Dermis blood vessel endothelial cell (primary cell): Measurements from ENCODE around the gene LILRA2. TPM values are rescaled to one million over a fixed set of nuclear protein-coding genes. Genes with fewer than 3 reads are reported as not detected.
"Not testable (repeated sequence)": the region's sequence is repeated elsewhere in the genome, so short reads cannot be mapped to it uniquely, and the experiment has no call there.

Source experiments
- DNase-seq: peaks from one replicate; pipeline ENCODE4 v3.0.0; 2010
- total RNA-seq: library from RNA; depleted of rRNA; stranded (reverse); fragments of >200 nt; gene quantifications from 2 replicates; pipeline ENCODE4 v1.2.3, GENCODE V29; 2014

LILRA2 gene
- total RNA-seq, 1 donor from 2014 or later, result not detected

DNA sequence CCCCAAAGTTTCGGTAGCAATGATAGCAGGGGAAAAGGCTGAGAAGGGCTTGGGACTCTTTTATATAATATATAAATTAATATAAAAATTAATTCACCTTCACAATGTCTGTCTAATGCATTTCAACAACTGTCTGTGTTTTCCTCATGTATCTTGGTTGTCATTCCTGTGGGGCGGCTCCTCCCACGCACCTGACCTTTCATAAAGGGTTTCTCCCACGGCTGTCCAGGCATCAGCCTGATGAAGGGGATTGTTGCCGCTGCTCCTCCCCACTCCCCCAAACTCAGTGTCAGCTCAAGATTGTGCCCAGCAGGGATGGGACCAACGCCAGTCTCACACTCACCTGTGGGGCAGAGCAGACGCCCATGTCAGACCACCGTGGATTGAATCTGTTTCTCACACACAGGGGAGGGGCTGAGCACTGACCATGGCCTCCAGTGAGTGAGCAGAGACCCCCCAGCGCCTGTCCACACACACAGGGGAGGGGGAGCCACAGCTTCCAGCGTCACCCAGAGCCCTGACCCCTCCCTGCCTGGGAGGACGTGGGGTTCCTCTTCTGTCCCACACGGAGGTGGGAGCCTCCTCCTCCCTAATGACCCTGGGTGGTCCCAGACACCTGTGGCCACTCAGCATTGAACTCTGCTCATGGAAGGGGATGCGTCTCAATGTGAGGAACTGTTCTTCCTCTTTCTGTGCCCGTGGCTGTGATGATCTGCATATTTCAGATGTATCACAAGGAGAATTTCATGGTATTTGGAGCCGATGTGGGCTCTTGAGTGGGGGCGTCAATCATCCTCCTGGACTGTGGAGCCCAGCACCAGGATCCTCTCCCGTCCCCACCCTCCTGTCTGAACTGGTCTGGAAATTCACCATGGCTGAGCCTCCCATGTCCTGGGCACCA, 1.6 kb upstream of the LILRA2 start:
- DNase-seq, result not testable (repeated sequence)

DNA sequence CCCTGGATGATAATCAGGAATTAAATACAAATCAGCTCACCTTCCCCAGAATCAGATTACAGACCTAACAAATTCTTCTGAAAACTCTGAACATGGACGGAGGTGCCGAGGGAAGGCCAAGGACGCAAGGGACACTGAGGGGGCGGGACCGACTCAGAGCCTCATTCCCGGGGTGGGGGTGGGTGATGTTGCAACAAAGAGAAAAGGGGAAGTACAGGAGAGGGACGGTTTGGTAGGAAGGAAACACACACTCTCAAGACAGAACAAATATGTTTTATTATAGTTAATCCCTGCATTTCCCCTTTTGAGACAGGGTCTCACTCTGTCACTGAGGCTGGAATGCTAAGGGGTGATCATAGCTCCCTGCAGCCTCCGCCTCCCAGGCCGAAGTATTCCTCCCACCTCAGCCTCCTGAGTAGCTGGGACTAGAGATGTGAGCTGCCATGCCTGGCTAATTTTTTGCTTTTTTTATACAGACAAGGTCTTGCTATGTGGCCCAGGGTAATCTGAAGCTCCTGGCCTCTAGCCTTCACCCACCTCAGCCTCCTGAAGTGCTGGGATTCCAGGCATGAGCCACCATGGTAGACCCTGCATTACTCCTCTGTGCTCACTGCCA, 786 bp upstream of the LILRA2 start:
- DNase-seq, result no peak

DNA sequence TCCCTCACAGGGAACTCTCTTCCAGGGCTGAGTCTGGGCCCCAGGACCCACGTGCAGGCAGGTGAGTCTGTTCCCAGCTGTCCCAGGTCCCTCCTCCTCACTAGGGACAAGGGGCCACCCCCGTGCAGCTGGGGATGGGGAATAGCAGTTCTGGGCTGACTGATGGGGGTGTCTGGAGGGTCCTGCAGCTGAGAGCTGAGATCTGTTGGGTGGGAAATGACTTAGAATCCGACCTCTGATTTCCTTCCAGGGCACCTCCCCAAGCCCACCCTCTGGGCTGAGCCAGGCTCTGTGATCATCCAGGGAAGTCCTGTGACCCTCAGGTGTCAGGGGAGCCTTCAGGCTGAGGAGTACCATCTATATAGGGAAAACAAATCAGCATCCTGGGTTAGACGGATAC, 461 bp downstream of the LILRA2 start:
- no peak for DNase-seq

DNA sequence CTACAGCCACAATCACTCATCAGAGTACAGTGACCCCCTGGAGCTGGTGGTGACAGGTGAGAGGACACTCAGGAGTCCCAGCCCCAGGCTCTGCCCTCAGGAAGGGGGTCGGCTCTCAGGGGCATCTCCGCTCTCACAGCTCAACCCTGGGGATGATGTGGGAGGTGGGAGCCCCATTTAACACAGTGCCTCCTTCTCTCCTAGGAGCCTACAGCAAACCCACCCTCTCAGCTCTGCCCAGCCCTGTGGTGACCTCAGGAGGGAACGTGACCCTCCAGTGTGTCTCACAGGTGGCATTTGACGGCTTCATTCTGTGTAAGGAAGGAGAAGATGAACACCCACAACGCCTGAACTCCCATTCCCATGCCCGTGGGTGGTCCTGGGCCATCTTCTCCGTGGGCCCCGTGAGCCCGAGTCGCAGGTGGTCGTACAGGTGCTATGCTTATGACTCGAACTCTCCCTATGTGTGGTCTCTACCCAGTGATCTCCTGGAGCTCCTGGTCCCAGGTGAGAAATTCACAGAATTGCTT, 1.0 kb downstream of the LILRA2 start:
- DNase-seq, result no peak

DNA sequence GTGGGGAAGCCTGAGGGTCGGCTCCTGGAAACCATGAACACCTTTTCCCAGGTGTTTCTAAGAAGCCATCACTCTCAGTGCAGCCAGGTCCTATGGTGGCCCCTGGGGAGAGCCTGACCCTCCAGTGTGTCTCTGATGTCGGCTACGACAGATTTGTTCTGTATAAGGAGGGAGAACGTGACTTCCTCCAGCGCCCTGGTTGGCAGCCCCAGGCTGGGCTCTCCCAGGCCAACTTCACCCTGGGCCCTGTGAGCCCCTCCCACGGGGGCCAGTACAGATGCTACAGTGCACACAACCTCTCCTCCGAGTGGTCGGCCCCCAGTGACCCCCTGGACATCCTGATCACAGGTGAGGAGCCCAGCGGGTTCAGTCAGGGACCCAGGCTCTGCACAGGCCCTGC, 1.6 kb downstream of the LILRA2 start:
- not testable (repeated sequence) for DNase-seq

DNA sequence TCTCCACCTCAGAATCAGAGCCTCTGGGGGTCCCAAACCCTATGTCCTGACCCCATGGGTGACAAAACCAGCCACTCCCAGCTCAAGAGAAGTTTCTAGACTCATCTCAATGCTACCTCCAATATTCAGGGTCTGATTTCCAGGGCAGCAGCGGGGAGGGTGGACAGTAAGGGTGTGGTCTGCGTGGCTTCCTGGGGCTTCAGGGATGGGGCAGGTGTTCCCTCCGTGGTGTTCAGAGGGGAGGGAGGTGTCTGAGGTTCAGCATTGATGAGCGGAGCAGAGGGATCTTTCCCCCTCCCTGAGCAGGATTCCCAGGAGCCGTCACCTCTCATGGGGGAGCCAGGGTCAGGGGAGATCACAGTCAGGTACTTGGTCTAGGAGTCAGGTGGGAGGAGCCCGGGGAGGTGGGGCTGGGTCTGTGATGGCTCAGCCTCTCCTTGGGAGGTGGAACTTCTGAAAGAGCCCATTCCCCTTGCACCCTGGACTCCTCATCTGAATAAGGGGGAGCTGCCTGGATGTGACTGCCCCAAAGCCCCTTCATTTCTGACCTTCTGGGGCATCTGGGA, 2.9 kb downstream of the LILRA2 start:
- DNase-seq, result no peak

DNA sequence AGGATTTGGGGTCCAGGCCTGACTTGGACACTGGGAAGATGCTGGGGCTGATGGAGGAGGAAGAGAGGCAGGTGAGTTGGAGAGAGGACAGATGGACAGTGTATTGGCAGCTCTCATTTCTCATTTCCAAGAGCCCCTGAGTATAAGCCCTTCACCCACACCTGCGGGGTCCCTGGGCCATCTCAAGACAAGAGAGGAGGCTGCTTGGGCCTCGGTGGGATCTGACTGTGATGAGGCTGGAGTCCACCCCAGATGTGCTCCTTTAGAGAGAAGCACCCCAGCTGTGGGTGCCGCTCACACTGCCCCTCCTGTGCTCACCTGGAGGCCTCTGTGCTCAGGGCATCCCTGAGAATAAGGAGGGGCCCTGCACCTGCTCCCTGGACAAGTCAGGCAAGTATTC, 3.7 kb downstream of the LILRA2 start:
- DNase-seq, result no peak

DNA sequence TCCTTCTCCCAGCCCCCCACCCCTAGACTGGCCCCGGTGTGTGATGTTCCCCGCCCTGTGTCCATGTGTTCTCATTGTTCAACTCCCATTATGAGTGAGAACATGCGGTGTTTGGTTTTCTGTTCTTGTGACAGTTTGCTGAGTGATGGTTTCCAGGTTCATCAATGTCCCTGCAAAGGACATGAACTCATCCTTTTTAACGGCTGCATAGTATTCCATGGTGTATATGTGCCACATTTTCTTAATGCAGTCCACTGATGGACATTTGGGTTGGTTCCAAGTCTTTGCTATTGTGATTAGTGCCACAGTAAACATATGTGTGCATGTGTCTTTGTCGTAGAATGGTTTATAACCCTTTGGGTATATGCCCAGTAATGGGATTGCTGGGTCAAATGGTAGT, 4.7 kb downstream of the LILRA2 start:
- not testable (repeated sequence) for DNase-seq

DNA sequence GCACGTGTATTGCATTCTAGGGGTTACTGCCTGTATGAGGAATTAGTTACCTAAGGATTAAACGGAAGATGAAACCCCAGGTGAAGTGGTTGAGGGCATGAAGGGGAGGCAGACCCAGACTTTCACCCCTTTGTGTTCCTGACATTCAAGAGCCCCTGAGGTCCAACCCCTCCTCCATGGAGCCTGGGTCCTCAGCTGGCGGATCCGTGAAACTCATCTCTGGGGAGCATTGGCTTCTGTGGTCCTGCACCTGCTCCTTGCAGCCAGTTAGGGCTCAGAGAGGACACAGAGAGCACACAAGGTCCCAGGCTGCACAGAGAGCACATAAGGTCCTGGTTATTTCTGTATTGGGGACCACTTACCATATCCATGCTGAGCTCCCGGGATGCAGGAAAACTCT, 12.8 kb downstream of the LILRA2 start:
- DNase-seq, result no peak

DNA sequence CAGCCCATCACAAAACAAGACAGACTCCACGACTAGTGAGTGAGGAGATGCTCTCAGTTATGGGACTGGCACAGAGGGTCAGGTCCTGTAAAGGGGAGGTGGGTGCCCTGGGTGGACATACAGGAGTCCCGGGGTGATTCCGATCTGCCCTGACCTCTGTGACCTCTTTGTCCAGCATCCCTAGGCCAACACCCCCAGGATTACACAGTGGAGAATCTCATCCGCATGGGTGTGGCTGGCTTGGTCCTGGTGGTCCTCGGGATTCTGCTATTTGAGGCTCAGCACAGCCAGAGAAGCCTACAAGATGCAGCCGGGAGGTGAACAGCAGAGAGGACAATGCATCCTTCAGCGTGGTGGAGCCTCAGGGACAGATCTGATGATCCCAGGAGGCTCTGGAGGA, 13.4 kb downstream of the LILRA2 start:
- DNase-seq, result no peak

DNA sequence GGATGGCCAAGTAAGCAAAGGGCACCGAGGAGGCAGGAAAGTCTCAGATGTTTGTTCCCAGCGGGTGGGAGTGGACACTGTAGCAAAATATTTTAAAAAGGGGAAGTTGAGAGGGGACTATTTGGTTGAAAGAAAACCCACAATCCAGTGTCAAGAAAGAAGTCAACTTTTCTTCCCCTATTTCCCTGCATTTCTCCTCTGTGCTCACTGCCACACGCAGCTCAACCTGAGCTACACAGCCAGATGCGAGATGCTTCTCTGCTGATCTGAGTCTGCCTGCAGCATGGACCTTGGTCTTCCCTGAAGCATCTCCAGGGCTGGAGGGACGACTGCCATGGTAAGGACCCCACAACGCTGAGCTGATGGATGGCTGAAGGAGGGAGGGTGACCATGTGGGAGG, 19.9 kb downstream of the LILRA2 start, which contains the start of gene LILRA1:
LILRA1 (plus strand) TSS at position 188 of the 400 bp plus-strand sequence. CDS start 613 bp downstream, outside the sequence.
- DNase-seq, result not testable (repeated sequence)

DNA sequence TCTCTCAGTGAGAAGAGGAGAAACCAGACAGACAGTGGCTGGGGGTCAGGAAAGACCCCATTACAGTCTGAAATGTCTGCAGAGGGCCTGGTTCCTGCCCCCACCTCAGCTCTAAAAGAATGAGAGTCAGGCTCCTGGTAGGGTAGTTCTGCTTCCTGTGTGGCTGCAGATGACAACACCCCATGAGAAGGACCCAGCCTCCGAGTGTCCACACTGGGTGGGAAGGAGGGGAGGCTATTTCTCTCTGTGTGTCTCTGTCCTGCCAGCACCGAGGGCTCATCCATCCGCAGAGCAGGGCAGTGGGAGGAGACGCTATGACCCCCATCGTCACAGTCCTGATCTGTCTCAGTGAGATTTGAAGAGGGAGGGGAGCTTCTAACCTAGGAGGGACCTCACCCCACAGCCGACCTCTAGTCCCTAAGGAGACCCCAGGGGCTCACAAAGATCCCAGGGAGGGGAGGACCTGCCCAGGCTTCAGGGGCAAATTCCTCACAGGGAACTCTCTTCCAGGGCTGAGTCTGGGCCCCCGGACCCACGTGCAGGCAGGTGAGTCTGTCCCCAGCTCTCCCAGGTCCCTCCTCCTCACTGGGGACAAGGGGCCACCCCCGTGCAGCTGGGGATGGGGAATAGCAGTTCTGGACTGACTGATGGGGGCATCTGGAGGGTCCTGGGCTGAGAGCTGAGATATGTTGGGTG, 20.5 kb downstream of the LILRA2 start:
- not testable (repeated sequence) for DNase-seq

DNA sequence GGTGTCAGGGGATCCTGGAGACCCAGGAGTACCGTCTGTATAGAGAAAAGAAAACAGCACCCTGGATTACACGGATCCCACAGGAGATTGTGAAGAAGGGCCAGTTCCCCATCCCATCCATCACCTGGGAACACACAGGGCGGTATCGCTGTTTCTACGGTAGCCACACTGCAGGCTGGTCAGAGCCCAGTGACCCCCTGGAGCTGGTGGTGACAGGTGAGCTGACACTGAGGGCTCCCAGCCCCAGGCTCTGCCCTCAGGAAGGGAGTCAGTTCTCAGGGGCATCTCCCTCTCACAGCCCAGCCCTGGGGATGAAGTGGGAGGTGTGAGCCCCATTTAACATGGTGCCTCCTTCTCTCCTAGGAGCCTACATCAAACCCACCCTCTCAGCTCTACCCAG, 21.1 kb downstream of the LILRA2 start:
- DNase-seq, result no peak

DNA sequence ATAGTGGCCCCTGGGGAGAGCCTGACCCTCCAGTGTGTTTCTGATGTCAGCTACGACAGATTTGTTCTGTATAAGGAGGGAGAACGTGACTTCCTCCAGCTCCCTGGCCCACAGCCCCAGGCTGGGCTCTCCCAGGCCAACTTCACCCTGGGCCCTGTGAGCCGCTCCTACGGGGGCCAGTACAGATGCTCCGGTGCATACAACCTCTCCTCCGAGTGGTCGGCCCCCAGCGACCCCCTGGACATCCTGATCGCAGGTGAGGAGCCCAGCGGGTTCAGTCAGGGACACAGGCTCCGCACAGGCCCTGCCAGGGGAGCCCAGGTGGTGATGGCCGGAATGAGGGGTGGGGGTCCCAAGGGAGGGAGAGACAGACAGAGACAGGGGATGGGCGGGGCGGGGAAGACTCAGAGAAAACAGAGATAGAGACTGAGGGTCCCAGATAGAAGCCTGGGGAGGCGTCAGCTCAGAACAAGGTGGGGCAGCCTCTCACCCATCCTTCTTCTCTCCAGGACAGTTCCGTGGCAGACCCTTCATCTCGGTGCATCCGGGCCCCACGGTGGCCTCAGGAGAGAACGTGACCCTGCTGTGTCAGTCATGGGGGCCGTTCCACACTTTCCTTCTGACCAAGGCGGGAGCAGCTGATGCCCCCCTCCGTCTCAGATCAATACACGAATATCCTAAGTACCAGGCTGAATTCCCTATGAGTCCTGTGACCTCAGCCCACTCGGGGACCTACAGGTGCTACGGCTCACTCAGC, 22.3 kb downstream of the LILRA2 start:
- DNase-seq, result not testable (repeated sequence)

DNA sequence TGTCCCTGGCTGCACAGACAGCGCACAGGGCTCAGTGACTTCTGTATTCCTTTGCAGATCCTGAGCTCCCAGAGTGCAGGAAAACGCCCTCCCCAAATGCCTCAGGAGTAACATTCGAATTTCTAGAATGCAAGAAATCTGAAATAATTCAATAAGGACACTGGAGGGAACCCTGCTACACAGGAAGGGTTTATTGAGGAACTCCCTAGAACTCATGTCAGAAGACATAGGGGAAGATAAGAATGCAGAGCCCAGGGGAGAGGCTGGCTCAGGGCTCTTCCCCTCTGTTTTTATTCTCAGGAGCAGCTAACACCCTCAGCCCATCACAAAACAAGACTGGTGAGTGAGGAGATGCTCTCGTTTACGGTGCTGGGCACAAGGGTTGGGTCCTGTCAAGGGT, 26.6 kb downstream of the LILRA2 start:
- DNase-seq, result no peak

DNA sequence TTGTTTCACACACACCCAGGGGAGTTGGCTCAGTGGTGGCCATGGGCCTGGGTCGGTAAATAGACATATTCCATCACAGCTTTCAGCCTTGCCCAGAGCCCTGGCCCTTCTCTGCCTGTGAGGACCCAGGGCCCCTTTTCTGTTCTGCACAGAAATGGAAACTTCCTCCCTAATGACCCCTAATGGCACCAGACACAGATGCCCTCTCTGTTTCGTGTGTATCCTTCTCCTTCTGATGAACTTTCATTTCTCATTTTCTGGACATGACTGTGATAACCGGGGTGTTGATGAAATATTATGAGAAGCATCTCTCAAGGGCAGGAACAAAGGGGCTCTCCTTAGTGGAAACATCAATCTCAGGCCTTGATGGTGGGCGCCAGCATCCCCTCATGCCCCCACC, 32.6 kb downstream of the LILRA2 start:
- no peak for DNase-seq

DNA sequence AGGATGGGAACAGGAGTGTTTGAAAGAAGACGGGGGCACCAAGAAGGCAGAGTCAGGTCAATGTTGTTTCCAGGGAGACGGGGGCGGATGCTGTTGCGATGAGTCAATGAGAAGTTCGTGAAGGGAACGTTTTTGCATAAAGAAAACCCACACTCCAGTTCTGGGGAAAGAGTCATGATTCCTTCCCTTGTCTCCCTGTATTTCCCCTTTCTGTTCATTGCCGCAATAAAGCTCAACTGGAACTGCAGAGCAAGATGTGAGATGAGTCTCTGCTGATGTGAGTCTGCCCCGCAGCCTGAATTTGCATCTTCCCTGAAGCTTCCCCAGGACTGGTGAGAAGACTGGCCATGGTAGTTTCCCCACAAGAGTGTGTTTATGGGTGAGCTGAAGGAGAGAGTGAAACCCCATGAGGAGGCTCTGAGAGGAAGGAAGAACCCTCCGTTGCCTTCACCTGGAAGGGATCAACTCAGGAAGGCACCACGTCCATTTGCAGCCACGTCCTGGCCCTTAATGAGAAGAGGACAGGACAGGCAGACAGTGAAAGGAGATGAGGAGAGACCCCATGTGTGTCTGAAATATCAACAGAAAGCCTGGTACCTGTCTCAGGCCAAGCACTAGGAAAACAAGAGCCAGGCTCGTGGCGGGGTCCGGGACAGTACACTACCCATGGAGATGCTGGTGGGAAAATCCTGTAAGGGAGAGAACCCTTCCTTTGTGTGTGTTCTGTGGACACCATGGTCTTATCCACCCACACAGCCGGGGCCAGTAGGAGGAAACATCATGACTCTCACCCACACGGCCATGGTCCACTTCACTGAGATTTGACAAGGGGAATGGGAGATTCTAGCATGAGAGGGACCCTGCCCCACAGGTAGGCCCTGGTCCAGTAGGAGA, 33.5 kb downstream of the LILRA2 start:
- DNase-seq, result no peak

DNA sequence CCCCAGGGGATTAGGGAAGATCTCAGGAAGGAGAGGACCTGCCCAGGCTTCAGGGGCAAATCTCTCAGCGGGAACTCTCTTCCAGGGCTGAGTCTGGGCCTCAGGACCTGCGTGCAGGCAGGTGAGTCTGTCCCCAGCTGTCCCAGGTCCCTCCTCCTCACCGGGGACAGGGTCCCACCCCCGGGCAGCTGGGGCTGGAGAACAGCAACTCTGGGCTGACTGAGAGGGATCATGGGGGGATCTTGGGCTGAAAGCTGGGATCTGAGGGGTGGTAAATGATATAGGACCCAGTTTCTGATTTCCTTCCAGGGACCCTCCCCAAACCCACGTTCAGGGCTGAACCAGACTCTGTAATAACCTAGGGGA, 34.2 kb downstream of the LILRA2 start:
- no peak for DNase-seq

DNA sequence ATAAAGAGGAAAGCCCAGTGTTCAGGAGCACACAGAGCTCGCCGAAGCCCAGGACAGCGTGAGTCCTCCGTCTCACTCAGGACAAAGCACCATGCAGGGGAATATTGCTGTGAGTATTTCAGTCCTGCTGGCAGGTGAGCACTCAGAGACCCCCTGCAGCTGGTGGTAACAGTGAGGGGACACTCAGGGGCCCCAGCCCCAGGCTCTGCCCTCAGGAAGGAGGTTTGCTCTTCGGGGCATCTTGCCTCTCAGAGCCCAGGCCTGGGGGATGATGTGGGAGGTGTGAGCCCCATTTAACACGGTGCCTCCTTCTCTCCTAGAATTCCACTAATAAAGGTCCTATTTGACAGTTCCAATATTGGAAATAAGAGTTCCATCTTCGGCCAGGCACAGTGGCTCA, 34.6 kb downstream of the LILRA2 start:
- DNase-seq, result no peak

DNA sequence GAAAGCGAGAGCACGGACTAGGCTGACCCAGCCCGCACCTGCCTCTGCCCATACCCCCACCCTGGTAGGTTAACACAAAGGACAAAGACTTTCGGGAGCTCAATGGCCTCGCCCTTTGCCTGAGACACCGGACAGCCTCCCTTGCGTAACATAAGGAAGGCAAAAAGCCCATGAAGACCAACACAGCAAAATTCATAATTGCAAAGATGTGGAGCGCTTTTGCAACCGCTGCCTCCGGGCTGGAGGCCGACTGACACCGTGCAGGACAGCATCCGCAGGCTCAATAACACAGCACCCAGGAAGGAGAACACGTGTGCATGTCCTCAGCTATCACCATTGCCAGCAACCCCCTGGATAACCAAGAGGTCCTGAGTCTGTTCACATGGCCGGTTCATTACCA, 35.2 kb downstream of the LILRA2 start:
- no peak for DNase-seq

DNA sequence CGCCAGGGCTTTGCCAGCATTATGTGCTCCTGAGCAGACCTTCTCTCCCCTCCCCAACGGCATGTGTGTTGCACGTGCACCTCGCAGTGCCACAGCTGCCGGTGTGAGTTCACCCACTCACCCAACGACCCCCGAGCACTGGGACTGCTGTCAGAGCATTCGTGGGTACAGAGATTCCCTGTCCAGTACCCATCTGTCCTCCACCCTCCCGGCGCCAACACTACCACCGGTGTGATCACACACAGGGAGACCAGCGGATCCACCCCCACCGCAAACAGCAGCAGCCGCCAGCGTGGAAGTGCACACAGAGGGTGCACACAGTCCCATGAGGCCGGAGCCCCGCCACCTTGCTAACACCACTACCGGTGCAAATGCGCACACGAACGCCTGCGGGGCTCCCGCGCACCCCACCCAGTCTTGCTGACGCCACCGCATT, 35.8 kb downstream of the LILRA2 start:
- DNase-seq, result no peak
